GM18520 (cell line): ENCODE results near the gene TMEM178B.
"Not testable (repeated sequence)": the region's sequence is repeated elsewhere in the genome, so short reads cannot be mapped to it uniquely, and the experiment has no call there.

Experiments used
- ATAC-seq: cut with Tn5 transposase; IDR thresholded peaks from one replicate; pipeline ENCODE4 v1.9.1; 2021; ENCODE audit not compliant: unreplicated experiment

The TMEM178B gene

GRCh38 chr7:141181812-141182211 lies 107.9 kb downstream of the TMEM178B start:
- no peak for ATAC-seq

DNA sequence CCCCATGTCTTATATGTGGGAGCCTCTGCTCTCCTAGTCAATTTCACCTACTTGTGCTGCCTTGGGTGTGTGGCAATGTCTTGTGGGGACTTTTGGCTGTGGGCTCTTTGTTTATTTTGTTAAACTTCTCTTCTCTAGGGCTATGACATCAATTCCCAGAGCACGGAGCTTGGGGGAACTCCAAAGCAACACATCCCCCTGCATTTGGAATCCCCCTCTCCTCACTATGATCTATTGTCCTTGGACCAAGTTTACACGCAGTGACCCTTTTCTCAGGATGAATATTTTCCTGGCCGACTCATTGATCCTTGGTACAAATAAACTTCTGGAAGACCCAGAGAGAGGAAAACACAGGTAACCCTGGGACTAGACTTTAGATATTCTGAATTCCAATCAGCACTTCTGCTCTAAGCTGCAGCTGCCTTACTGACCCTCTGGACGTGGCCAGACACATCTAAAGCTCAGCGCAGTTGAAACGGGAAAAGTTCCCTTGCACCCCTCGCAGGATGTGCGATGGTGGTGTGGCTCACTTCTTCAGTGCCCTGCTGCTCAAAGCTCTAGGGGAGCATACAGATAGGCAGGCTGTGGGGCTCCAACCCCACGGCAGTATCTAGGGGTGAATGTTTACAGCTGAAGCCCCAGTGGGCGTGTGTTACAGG lies 110.8 kb downstream of the TMEM178B start:
- ATAC-seq = no peak

GRCh38 chr7:141185369-141185967 lies 111.6 kb downstream of the TMEM178B start:
- ATAC-seq = no peak

DNA sequence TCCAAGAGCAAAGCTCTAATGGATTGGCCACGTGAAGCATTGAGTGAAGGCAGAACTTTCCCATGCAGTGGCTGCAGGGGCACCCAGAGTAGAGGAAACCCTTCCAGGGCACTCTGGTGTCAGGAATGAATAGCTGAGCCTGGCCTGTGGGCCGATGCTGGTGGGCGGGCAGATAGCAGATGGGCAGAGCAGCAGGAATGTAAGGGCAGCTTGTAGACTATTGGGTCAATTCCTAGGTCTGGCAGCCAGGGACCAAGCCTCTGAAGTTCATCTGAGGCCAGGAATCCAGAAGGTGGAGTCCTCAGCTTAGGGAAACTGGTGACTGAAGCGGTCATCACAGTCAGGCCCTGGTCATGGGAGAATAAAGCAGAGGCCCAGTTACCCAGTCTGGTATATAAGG lies 115.4 kb downstream of the TMEM178B start:
- ATAC-seq = no peak

GRCh38 chr7:141190495-141190894 lies 116.6 kb downstream of the TMEM178B start:
- no peak for ATAC-seq

GRCh38 chr7:141191277-141191676 lies 117.4 kb downstream of the TMEM178B start:
- ATAC-seq = no peak

- no peak for ATAC-seq
Observed at GRCh38 chr7:141193066-141193465, 119.2 kb downstream of the TMEM178B start.

- ATAC-seq = not testable (repeated sequence)
Observed at GRCh38 chr7:141195722-141196121, 121.9 kb downstream of the TMEM178B start.

- ATAC-seq = no peak
Observed at GRCh38 chr7:141198194-141198958, 124.5 kb downstream of the TMEM178B start.

DNA sequence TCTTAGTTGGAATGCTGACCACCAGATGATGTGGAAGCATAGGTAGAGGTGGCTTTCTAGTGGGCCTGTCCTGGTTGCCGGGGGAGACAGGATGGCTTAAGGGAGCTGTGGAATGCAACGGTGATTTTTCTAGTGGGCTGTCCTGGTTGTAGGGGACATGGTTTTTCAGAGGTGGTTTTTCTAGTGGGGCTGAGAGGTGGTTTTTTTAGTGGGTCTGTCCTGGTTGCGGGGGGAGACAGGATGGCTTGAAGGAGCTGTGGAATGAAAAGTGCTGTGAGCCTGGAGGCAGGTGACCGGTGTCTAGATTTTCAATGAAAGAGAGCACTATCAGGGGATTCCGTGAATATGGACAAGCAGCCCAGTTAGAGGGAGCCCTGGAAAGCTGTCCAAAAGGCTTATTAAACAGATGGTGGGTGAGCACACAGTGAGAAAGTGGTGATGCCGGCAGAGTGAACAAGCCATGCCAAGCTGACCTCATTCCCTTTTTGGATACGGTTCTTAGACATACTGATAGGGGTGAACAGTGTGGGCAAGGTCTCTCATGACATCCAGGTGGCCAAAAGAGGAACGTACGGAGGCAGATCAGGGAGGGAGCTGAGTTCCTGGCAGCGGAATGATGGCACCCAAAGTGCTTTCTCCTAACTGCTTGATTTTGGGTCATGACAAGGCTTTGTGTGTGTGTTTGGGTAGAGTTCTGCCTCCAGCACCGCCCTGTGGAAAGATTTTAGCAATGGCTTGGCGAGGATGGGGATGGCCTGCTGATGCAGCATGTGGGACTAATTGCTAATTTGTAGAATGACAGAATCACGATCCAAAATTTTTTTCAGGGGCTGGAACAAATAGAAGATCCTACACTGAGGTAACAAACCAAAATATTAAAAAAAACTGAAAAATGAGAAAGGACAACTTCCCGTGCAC lies 126.6 kb downstream of the TMEM178B start:
- ATAC-seq = no peak

GRCh38 chr7:141201145-141201885 lies 127.5 kb downstream of the TMEM178B start:
- no peak for ATAC-seq

- no peak for ATAC-seq
Observed at GRCh38 chr7:141202535-141202934, 128.7 kb downstream of the TMEM178B start.

GRCh38 chr7:141203177-141203576 lies 129.3 kb downstream of the TMEM178B start:
- ATAC-seq = no peak

- no peak for ATAC-seq
Observed at GRCh38 chr7:141203586-141203985, 129.7 kb downstream of the TMEM178B start.

DNA sequence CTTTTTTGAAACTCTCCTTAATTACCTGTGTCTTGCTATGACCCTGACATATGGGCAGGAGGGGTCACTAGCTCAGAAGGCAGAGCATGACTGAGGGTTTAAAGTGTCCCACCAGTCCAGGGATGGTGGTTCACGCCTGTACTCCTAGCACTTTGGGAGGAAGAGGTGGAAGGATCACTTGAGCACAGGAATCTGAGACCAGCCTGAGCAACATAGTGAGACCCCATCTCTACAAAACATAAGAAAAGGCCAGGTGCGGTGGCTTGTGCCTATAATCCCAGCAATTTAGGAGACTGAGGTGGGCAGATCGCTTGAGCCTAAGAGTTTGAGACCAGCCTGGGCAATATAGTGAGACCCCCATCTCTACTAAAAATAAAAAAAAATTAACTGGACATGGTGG lies 133.8 kb downstream of the TMEM178B start:
- ATAC-seq = no peak

- ATAC-seq = no peak
Observed at GRCh38 chr7:141208539-141208938, 134.7 kb downstream of the TMEM178B start.

DNA sequence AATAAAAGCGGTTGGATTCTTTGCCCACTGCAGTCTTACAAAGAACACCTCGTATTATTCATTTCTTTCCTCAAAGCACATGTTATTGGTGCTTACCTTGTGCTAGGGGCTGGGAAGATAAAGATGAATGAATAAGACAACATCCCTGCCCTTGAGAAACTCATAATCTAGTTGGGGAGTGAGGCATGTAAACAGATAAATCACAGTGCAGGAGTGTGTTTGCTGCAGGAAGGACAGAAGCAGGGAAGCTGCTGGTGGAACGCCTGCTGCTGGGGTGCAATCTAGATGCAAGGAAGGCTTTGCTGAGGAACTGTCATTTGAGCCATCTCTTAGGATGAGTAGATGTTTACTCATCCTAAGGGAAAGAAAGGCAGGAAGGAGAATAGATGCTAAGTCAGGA lies 135.6 kb downstream of the TMEM178B start:
- no peak for ATAC-seq

- ATAC-seq = no peak
Observed at GRCh38 chr7:141210862-141211261, 137.0 kb downstream of the TMEM178B start.

GRCh38 chr7:141213226-141213625 lies 139.4 kb downstream of the TMEM178B start:
- no peak for ATAC-seq

DNA sequence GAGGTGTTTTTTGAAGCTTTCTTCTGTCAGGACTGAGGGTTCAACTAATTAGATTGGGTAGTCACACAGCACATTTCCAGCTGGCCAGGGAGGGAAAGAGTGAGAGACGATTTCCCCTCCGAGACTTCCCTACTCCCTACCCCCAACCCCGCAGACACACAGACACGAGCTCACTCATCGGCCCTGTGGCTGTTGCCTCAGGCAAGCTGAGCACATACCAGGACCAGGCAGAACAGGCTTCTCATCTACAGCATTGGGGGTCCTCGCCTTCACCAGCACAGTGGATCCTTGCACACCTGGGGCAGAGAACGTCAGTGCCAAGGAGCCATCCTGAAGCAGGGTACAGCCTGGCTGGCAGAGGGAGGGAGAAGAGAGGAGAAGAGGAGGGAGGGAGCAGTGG lies 144.1 kb downstream of the TMEM178B start:
- no peak for ATAC-seq
